HG03469 (cell line): ENCODE results near the gene DNASE1.
A peak's percentile ranks its signal among the peaks of the same experiment; 100 is the strongest.
"Not testable (repeated sequence)": the region's sequence is repeated elsewhere in the genome, so short reads cannot be mapped to it uniquely, and the experiment has no call there.

Experiments
- ATAC-seq: cut with Tn5 transposase; IDR thresholded peaks from one replicate; pipeline ENCODE4 v1.9.1; 2021; ENCODE audit warnings: mild to moderate bottlenecking, moderate library complexity, moderate number of reproducible peaks; ENCODE audit not compliant: unreplicated experiment

The DNASE1 gene, protein sequence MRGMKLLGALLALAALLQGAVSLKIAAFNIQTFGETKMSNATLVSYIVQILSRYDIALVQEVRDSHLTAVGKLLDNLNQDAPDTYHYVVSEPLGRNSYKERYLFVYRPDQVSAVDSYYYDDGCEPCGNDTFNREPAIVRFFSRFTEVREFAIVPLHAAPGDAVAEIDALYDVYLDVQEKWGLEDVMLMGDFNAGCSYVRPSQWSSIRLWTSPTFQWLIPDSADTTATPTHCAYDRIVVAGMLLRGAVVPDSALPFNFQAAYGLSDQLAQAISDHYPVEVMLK

GRCh38 chr16:3654249-3654991 is at the start of gene DNASE1:
TSS of gene DNASE1 (plus strand) at chr16:3654691. CDS start at chr16:3655374, 683 bp downstream.
- no peak for ATAC-seq

GRCh38 chr16:3606441-3606840 is 48.0 kb upstream of the DNASE1 start:
- no peak for ATAC-seq

DNA sequence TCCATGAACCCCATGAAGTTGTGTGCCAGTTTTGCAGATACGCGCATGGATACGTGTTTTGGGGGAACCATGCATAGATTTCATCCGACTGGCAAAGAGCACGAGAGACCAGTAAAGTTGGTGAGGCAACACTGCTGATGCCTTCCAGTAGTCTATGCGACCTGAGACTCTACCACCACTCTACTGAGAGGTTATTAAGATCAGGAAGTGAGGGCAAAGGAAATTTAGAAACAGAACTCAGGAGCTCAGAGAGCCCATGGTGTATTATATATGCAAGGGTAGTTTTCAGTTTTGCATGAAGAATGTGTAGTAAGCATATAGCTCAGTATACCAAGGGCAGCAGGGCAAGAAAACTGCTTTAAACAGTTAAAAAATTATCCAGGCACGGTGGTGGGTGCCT is 47.3 kb upstream of the DNASE1 start:
- ATAC-seq: no peak

DNA sequence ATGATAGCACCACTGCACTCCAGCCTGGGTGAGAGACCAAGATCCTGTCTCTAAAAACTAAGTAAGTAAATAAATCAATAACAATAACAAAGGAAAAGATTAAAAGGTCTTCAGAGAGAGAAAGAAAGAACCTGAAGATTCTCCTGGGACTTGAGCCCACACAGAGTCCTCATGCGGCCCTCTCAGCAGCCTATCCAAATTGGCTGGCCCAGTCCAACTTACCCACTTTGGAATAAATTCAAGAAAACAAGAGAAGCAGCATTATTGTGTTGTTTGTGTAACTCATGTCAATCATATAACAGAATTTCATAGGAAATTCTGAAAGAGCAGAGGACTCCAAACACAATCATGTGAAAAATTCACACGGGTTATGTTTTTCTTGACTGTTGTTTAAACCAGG is 46.9 kb upstream of the DNASE1 start:
- ATAC-seq: no peak

DNA sequence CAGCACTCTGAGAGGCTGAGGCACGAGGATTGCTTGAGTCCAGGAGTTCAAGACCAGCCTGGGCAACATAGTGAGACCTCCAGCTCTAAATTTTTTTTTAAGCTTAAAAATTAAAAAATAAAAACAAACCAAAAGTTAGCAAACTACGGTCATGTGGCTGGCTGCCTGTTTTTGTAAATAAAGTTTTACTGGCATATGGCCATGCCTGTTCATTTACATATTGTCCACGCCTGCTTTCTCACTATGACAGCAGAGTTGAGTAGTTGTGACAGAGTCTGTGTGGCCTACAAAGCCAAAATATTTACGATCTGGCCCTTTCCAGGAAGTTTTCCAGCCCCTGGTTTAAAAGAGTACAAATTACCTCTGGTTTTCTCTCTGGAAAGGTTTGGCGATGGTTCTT is 46.4 kb upstream of the DNASE1 start:
- no peak for ATAC-seq

DNA sequence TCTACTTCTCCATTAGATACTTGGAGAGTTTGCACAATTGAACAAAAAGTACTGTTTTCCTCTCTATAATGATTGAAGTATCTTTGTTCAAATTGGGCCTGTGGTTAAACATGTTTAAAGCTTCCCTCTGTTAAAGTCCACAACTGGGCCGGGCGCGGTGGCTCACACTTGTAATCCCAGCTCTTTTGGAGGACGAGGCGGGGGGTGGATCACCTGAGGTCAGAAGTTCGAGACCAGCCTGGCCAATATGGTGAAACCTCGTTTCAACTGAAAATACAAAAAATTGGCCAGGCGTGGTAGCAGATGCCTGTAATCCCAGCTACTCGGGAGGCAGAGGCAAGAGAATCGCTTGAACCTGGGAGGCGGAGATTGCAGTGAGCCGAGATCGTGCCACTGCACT is 45.5 kb upstream of the DNASE1 start:
- not testable (repeated sequence) for ATAC-seq

- no peak for ATAC-seq
Measured at GRCh38 chr16:3609895-3610697, 44.4 kb upstream of the DNASE1 start.

- ATAC-seq: no peak
Measured at GRCh38 chr16:3610698-3611145, 43.8 kb upstream of the DNASE1 start.

GRCh38 chr16:3611146-3611975 is 43.1 kb upstream of the DNASE1 start, which contains the start of gene SLX4:
TSS of gene SLX4 (minus strand) at chr16:3611606. CDS start at chr16:3608964, 2,642 bp downstream.
- peak; percentile 69 for ATAC-seq

DNA sequence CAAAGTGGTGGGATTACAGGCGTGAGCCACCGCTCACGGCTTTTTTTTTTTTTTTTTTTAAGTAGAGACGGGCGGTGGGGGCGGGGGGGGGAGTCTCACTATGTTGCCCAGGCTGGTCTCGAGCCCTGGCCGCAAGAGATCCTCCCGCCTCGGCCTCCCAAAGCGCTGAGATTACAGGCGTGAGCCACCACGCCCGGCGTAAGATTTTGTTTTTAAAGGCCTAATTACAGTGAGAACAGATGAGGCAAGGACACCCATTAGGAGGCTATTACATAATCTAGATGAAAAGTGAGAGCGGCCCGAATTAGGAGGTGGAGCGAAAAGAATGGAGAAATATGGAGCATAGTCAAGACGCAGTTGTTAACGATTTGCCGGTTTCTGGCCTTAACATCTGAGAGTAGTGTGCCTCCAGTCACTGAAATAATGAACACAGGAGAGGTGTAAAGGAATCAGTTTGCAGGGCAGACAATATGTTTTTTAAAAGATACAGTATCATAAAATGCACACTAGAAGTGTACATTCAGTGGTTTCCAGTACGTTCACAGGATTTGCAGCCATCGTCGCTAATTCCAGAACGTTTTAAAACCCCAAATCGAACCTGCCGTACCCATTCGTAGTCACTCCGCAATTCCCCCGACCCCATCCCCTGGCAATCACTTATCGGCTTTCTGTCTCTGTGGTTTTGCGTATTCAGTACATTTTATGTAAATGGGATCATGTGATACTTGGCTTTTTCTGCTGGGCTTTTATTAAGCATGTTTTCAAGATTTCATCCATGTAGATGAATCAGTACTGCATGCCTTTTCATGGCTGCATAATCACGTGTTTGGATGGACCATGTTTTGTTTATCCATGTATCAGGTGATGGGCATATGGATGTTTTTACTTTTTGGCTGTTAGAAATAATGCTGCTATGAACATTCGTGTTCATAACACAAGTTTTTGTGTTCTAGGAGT is 41.7 kb upstream of the DNASE1 start:
- no peak for ATAC-seq

DNA sequence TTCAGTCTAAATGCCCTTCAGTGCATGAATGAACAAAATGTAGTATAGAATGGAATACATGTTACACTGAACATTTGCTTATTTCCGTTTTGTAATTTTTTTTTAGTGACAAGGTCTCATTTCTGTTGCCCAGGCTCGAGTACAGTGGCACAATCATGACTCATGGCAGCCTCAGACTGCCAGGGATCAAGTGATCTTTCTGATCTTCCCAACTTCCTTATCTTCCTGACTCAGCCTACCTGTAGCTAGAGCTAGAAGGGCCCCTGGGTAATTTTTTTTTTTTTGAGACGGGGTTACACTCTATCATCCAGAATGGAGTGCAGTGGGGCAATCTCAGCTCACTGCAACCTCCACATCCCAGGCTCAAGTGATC is 35.7 kb upstream of the DNASE1 start:
- ATAC-seq: no peak

GRCh38 chr16:3623642-3624041 is 30.8 kb upstream of the DNASE1 start:
- no peak for ATAC-seq

- no peak for ATAC-seq
Measured at GRCh38 chr16:3625331-3625730, 29.2 kb upstream of the DNASE1 start.

- ATAC-seq: peak; percentile 35
Measured at GRCh38 chr16:3625911-3626732, 28.4 kb upstream of the DNASE1 start.

DNA sequence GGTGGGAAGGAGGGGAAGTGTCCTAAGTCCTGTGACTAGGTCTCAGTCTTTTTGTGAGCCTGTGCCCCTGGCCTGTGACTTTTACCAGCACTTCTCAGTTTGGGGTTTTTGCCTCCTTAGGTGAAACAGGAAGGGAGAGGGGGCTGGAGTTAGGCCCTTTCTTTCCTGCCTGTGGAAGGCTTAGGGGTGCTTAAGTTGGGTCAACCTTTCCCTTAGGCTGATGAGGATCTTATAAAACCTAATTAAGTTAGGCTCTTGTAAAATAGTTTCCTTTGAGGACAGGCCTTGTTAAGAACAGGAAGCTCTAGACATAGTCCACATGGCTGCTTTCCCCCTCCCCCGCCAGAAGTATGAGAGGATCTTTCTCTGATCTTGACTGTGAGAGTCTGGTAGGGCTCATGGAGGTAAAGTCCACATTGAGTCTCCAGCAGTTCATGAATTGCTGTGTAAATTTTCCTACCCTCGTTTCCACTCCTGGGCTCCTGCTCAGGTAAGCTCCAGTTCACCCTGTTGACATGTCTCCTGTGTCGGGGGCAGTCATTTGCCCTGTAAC is 17.0 kb upstream of the DNASE1 start:
- no peak for ATAC-seq

DNA sequence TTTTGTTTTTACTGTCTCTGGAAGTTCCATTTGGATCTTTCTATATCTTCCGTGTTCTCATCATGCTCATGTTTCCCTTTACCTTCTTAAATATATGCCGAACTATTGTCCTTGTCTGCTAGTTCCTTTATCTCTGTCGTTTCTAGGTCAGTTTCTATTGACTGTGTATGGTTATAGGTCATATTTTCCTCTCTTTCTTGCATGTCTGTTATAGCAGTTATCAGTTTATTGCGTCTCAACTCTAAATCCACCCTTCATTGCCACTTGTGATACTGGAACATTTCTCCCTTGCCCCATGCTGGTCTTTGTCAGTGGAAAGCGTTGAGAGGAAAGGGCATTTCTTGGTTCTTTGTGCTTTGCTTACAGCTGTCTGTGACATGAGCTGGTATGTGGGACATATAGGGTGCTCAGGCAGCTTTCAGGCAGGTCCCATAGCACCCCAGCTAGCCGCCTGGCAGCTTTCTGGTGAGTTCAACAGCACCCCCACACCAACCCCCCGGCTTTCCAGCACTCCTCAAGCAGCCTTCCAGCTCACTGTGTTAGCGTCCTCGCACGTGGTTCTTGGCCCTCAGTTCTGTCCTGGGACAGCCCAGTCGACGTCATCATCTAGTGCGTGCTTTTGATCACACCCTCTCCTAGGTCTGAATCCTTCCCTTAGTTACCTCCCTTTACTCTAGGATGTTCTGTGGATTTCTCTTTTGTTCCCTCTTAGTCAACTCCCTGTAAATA is 15.4 kb upstream of the DNASE1 start:
- no peak for ATAC-seq

GRCh38 chr16:3640207-3640606 is 14.3 kb upstream of the DNASE1 start:
- ATAC-seq: no peak
